ENCODE measurements around the gene IFNA7.
A peak's percentile ranks its signal among the peaks of the same experiment; 100 is the strongest.
"Not testable (repeated sequence)": the region's sequence is repeated elsewhere in the genome, so short reads cannot be mapped to it uniquely, and the experiment has no call there.

IFNA7 gene

GRCh38 chr9:21174671-21175070, 27.3 kb downstream of the IFNA7 start:
- no peak for DNase-seq

DNA sequence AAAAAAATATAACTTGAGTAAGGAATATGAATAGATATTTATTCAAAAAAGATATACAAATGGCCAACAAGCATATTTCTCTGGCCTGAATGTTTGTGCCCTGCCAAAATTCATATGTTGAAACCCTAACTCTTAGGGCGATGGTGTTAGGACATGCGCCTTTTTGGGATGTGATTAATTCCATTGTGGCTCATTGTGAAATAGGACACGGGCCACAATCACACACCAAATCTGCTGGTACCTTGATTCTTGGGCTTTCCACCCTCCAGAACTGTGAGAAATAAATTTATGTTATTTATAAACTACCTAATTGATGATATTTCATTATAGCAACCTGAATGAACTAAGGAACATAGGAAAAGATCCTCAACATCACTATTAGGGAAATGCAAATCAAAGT, 29.8 kb downstream of the IFNA7 start:
- no peak for DNase-seq

GRCh38 chr9:21171351-21171750, 30.7 kb downstream of the IFNA7 start:
- DNase-seq = no peak

- DNase-seq = not testable (repeated sequence)
These were observed 35.4 kb downstream of the IFNA7 start, which contains the start of gene IFNA21 for GRCh38 chr9:21166560-21166959. Gene IFNA21 (minus strand): TSS chr9:21166660. CDS start chr9:21166612, 48 bp downstream.

- no peak for DNase-seq
These were observed 36.5 kb downstream of the IFNA7 start for GRCh38 chr9:21165516-21165915.

DNA sequence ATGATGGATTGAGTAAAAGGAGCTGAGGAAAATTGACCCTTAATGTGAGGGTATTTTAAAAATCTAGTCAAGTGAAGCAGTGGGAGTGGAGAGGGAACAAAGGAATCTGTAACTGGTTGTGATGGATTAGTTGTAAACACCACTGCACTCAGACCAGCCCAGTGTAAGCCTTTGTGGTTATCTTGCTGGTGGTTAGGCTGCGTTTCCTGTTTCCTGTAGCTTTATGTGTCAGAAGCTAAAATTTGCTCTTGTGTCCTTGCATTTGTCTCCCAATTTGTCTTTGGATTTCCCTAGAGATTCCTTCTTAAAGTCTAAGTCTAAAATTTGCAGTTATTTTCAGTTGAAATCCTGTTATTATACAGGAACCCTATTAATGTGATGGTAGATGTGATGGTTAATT, 41.8 kb downstream of the IFNA7 start:
- peak; percentile 35 for DNase-seq

GRCh38 chr9:21155501-21155900, 46.5 kb downstream of the IFNA7 start:
- no peak for DNase-seq

DNA sequence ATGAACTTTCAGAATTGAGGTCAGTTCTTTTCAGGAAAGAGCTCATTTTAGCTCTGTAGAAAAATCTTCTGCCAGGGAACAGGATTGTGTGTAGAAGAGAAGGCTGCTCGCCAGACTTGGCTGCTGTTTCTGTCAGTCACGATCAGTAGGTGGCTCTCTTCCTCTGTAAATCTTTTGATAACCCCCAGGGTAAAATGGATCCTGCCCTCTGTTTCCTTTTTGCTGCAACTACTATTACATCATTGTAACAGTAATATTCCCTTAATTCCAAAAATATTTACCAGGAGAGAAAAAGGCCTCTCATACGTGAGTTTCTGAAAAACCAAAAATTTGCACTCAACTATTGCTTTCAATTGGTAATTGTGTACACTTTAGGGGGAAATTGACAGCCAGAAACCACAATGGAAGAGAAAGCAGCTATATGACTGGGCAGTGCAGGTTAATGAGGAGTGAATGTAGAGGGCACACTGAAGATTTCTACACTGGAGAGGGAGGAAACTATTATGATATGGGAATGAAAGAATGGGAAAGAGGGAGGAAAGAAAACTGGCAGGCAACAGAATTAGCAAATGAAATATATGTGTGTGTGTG, 47.9 kb downstream of the IFNA7 start:
- peak; percentile 4 for DNase-seq

DNA sequence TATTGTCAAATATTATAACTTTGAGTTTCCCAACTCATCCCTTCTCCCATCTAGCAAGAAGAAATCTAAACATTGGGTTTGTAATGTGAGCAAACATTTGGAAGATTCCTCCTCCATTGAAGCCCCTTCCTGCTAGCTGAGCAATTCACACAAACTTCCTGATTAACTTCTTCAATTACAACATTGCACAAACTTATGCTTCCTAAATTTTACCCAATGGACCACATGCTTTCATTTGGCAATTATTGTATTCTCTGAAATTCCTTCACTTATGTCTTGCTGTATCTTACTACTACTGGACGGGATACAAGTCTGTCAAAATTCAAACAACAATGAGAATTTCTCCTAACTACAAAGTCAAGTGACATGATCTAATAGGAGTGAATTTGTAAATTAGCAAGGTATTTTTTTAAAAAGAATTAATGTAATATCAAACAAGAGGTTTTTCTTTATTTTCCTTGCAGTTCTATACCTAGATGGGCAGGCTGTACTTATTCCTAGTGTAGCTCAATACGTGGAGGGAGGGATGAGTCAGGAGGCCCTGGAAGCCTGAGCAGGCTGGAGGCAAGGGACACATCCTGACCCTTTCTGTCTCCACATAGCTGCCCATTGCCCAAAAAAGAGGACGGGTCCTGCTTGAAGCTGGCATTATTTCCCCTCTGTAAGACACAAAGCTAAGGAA, 48.5 kb downstream of the IFNA7 start:
- DNase-seq = no peak
